ENCODE measurements around the gene INPP4A. TPM values are rescaled to one million over a fixed set of nuclear protein-coding genes. Genes with fewer than 3 reads are reported as not detected.

INPP4A gene
- polyA plus RNA-seq, 1 of the 3 experiments (the other 2 are of a cell fraction) = 15.0 TPM

GRCh38 chr2:98419977-98420725 lies 24.5 kb upstream of the INPP4A start:
- Histone ChIP-seq H2AFZ (ENCODE audit: low read depth) (no peak overlapping the region), H3K4me2 (no peak overlapping the region), H3K9me2 (no peaks in the 10 kb centered on the region), H3K4me1 (ENCODE audit: control insufficient read depth in 1 of 2, insufficient read depth in 2 of 2, low read depth in 1 of 2, low read length in 1 of 2) (no peaks in the 10 kb centered on the region), H3K4me3 (ENCODE audit: low read depth in 2 of 2, low read length in 1 of 2) (no peak overlapping the region), H3K27me3 (ENCODE audit: insufficient read depth) (no peaks in the 10 kb centered on the region), H3K9me3 (no peaks in the 10 kb centered on the region; the same call in 1 of the 2 replicates), H3F3A (replicated peaks; ENCODE audit: insufficient read depth) (no peaks in the 10 kb centered on the region), H3K9ac (no peak overlapping the region), H4K20me1 (ENCODE audit: insufficient read depth) (no peaks in the 10 kb centered on the region), H3K79me2 (ENCODE audit: insufficient read depth) (no peaks in the 10 kb centered on the region), H3K27ac (ENCODE audit: low read depth in 2 of 2, low read length in 1 of 2) (no peak overlapping the region), H3K36me3 (replicated peaks in 1 of 2; ENCODE audit: control insufficient read depth in 1 of 2, insufficient read depth in 2 of 2, low read length in 1 of 2) (no peaks in the 10 kb centered on the region)
- CTCF ChIA-PET = interaction anchor here (1.1 to 1.5 kb wide), 3 partner anchors 8 to 35 kb away, joined by 3 to 4 read pairs (median 3); no protein-coding TSS in a partner anchor
- TF ChIP-seq SMC3 (IDR thresholded peaks at IDR 0.05; ENCODE audit: low read depth, low read length) (no peak), USF2 (IDR thresholded peaks at IDR 0.05; ENCODE audit: borderline replicate concordance, low read depth, low read length) (no peak), RFX5 (IDR thresholded peaks at IDR 0.05; ENCODE audit: low read length) (no peak), CHD2 (IDR thresholded peaks at IDR 0.05; ENCODE audit: low read length, partially characterized antibody) (no peak), YY1 (IDR thresholded peaks at IDR 0.05; ENCODE audit: low read depth) (no peak), IRF3 (IDR thresholded peaks at IDR 0.05; ENCODE audit: low read depth, low read length) (no peak), NFIC (IDR thresholded peaks at IDR 0.05; ENCODE audit: borderline replicate concordance) (no peak), SIN3A (IDR thresholded peaks at IDR 0.05; ENCODE audit: borderline replicate concordance, low read depth, low read length) (no peak), TCF12 (IDR thresholded peaks at IDR 0.05) (no peak), RAD21 (IDR thresholded peaks at IDR 0.05; ENCODE audit: low read length) (no peak), PBX3 (IDR thresholded peaks at IDR 0.05) (no peak), EP300 (IDR thresholded peaks at IDR 0.05; ENCODE audit: borderline replicate concordance in 1 of 2, low read depth in 1 of 2, low read length in 1 of 2) (no peak), ZBTB33 (IDR thresholded peaks at IDR 0.05; ENCODE audit: borderline replicate concordance, low read depth) (no peak), MAX (IDR thresholded peaks at IDR 0.05; ENCODE audit: low read depth) (no peak), NRF1 (IDR thresholded peaks at IDR 0.05; ENCODE audit: low read depth, low read length) (no peak), GATA2 (CRISPR knock-in tag; IDR thresholded peaks at IDR 0.05) (no peak), RXRA (IDR thresholded peaks at IDR 0.05; ENCODE audit: borderline replicate concordance, low read depth) (no peak), GABPA (IDR thresholded peaks at IDR 0.05; ENCODE audit: low read depth) (no peak), POLR2AphosphoS5 (IDR thresholded peaks at IDR 0.05; ENCODE audit: low read depth, low read length) (no peak)
- DNase-seq = no peak
- WGBS (ENCODE audit: low lambda C conversion rate) = 19% methylated on average over 6 of the region's 6 CpGs
- POLR2A ChIA-PET = no interaction called here

All from SK-N-SH (cell line).